WTC11 (cell line): Measurements from ENCODE around the gene PTPN1. TPM values are rescaled to one million over a fixed set of nuclear protein-coding genes. Genes with fewer than 3 reads are reported as not detected.

Source experiments
- ATAC-seq: fragments of 200-7000 bp; cut with Tn5 transposase; 2 replicates; pipeline ENCODE4 v1.10.0; 2021; ENCODE audit warnings: mild to moderate bottlenecking, moderate library complexity
- CTCF ChIA-PET: fragments of 300-600 bp; sonication (Branson Sonifier 250); formaldehyde crosslinking; loops from one replicate; lab custom pipeline; 2021; ENCODE audit warnings: antibody characterized with exemption; lab: Charles Lee
- POLR2A ChIA-PET: fragments of 350-600 bp; sonication (Branson Sonifier 250); formaldehyde crosslinking; loops from one replicate; lab custom pipeline; 2021; ENCODE audit warnings: antibody characterized with exemption; lab: Charles Lee
- DNase-seq: peaks from one replicate; pipeline ENCODE4 v3.0.0; 2021; ENCODE audit warnings: low spot score
- H3K27ac Mint-ChIP-seq: 2 replicates; pipeline ENCODE4 v1.8.0; 2021; ENCODE audit warnings: mixed read lengths
- H3K27me3 Mint-ChIP-seq: 2 replicates; pipeline ENCODE4 v1.8.0; 2021; ENCODE audit warnings: low read depth, mild to moderate bottlenecking, moderate library complexity, mixed read lengths
- H3K36me3 Mint-ChIP-seq: 2 replicates; pipeline ENCODE4 v1.8.0; 2021; ENCODE audit warnings: mixed read lengths
- H3K4me1 Mint-ChIP-seq: 2 replicates; pipeline ENCODE4 v1.8.0; 2022; ENCODE audit warnings: mixed read lengths
- H3K4me3 Mint-ChIP-seq: 2 replicates; pipeline ENCODE4 v1.8.0; 2021; ENCODE audit warnings: mild to moderate bottlenecking, moderate library complexity, mixed read lengths
- H3K9me3 Mint-ChIP-seq: 2 replicates; pipeline ENCODE4 v1.8.0; 2021; ENCODE audit warnings: mixed read lengths
- E2F5 ChIP-seq: sonication (generic); formaldehyde crosslinking; IDR thresholded peaks from 2 replicates; pipeline ENCODE4 v1.8.1; 2022; ENCODE audit warnings: mild to moderate bottlenecking, moderate library complexity, missing genetic modification reagents
- ELF4 ChIP-seq: sonication (generic); formaldehyde crosslinking; IDR thresholded peaks from 2 replicates; pipeline ENCODE4 v1.8.1; 2022; ENCODE audit warnings: low read depth, mild to moderate bottlenecking, moderate library complexity, missing genetic modification reagents
- IRF1 ChIP-seq: sonication (generic); formaldehyde crosslinking; IDR thresholded peaks from 2 replicates; pipeline ENCODE4 v1.8.0; 2023; ENCODE audit warnings: missing genetic modification reagents
- MYBL2 ChIP-seq: sonication (generic); formaldehyde crosslinking; IDR thresholded peaks from 2 replicates; pipeline ENCODE4 v1.8.1; 2023; ENCODE audit warnings: mild to moderate bottlenecking, moderate library complexity, missing genetic modification reagents
- RORB ChIP-seq: fragments of 250-450 bp; sonication (Bioruptor Pico); IDR thresholded peaks from 2 replicates; pipeline ENCODE4 v1.9.0; 2021; ENCODE audit warnings: mild to moderate bottlenecking
- SP1 ChIP-seq: sonication (generic); formaldehyde crosslinking; conservative IDR thresholded peaks from 2 replicates; pipeline ENCODE4 v1.8.1; 2022; ENCODE audit warnings: missing genetic modification reagents
- TP53 ChIP-seq: sonication (generic); formaldehyde crosslinking; IDR thresholded peaks from 2 replicates; pipeline ENCODE4 v1.8.1; 2023; ENCODE audit warnings: mild to moderate bottlenecking, missing genetic modification reagents
- ZNF121 ChIP-seq: sonication (generic); formaldehyde crosslinking; IDR thresholded peaks from 2 replicates; pipeline ENCODE4 v1.8.0; 2023; ENCODE audit warnings: missing genetic modification reagents
- ZNF317 ChIP-seq: sonication (generic); formaldehyde crosslinking; IDR thresholded peaks from 2 replicates; pipeline ENCODE4 v1.8.1; 2023; ENCODE audit warnings: low read depth, mild to moderate bottlenecking, moderate library complexity, missing genetic modification reagents, borderline replicate concordance
- ZNF512 ChIP-seq: sonication (generic); formaldehyde crosslinking; IDR thresholded peaks from 2 replicates; pipeline ENCODE4 v1.8.1; 2022; ENCODE audit warnings: missing genetic modification reagents, borderline replicate concordance
- ZSCAN18 ChIP-seq: fragments of 250-450 bp; sonication (Bioruptor Pico); IDR thresholded peaks from 2 replicates; pipeline ENCODE4 v2.1.2; 2022; ENCODE audit warnings: mild to moderate bottlenecking, moderate library complexity
- total RNA-seq: library from RNA; stranded (reverse); gene quantifications from 3 replicates; pipeline ENCODE4 v1.2.3, GENCODE V29; 2021
- TF ChIP-seq, protein P1 (sequence below): fragments of 250-450 bp; sonication (Bioruptor Pico); IDR thresholded peaks from 2 replicates; pipeline ENCODE4 v1.8.0; 2021; ENCODE audit warnings: mild to moderate bottlenecking
- TF ChIP-seq, protein P2 (sequence below): sonication (generic); formaldehyde crosslinking; IDR thresholded peaks from 2 replicates; pipeline ENCODE4 v1.8.1; 2023; ENCODE audit warnings: mild to moderate bottlenecking, missing genetic modification reagents, borderline replicate concordance
- TF ChIP-seq, protein P3 (sequence below): sonication (generic); formaldehyde crosslinking; IDR thresholded peaks from 2 replicates; pipeline ENCODE4 v1.8.1; 2023; ENCODE audit warnings: mild to moderate bottlenecking, missing genetic modification reagents, moderate library complexity
- TF ChIP-seq, protein P4 (sequence below): fragments of 200-600 bp; IDR thresholded peaks from 2 replicates; pipeline ENCODE4 v1.8.0; 2022; ENCODE audit warnings: antibody characterized with exemption

The PTPN1 gene
- total RNA-seq, 1 experiment from 2014 or later: 29.4 TPM

DNA sequence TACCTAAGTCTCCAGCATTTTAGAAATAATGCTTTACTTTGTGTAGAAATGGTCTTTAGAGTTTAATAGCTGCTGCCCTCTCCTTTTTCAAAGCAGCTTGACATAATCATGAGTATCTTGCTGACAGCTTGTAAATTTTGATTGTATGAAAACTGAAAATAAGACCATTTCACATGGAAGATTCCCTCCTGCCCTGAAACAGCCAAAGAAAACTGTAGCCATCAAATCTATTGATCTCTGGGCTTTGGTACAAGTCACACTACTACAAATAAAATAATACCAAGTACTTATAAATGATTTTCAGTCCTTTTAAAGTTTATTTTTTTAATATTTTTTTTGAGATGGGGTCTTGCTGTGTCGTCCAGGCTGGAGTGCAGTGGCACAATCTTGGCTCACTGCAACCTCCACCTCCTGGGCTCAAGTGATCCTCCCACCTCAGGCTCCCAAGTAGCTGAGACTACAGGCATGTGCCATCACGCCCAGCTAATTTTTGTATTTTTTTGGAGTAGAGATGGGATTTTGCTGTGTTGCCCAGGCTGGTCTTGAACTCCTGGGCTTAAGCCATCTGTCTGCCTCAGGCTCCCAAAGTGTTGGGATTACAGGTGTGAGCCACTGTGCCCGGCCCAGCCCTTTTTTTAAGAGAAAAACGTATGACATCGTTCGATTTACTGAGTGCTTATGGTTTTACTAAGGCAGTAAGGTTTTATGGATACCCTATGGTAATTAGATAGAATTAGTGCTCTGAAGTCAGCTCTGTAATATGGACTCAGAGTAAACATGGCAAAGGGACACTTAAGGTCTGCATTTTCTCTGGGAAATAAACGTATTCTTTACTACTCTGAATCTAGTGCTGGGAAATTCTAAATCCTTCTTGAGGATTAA lies 7.0 kb downstream of the PTPN1 start:
- DNase-seq (no peak), ATAC-seq (no peak)
- POLR2A ChIA-PET: no interaction called here
- peaks cover 15% of the 10 kb centered on the region for H3K4me1 Mint-ChIP-seq
- TF ChIP-seq ZNF121 (CRISPR knock-in tag) (peak; percentile 37; the same call in 1 of the 2 replicates), TP53 (CRISPR knock-in tag) (no peak), ELF4 (CRISPR knock-in tag) (no peak), RORB (CRISPR knock-in tag) (no peak)
- TF ChIP-seq, protein P1, sequence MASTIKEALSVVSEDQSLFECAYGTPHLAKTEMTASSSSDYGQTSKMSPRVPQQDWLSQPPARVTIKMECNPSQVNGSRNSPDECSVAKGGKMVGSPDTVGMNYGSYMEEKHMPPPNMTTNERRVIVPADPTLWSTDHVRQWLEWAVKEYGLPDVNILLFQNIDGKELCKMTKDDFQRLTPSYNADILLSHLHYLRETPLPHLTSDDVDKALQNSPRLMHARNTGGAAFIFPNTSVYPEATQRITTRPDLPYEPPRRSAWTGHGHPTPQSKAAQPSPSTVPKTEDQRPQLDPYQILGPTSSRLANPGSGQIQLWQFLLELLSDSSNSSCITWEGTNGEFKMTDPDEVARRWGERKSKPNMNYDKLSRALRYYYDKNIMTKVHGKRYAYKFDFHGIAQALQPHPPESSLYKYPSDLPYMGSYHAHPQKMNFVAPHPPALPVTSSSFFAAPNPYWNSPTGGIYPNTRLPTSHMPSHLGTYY (CRISPR knock-in tag): no peak
- H3K27ac Mint-ChIP-seq: no peak overlapping the region
- H3K27me3 Mint-ChIP-seq: no peaks in the 10 kb centered on the region
- H3K9me3 Mint-ChIP-seq: no peaks in the 10 kb centered on the region
- H3K36me3 Mint-ChIP-seq: no peaks in the 10 kb centered on the region
- CTCF ChIA-PET: interaction anchor here (0.6 to 1.4 kb wide), 3 partner anchors 9 to 77 kb away, joined by 3 to 4 read pairs (median 3); no protein-coding TSS in a partner anchor
- H3K4me3 Mint-ChIP-seq: no peak overlapping the region

GRCh38 chr20:50517817-50518154 lies 7.6 kb downstream of the PTPN1 start:
- ChIA-PET POLR2A (no interaction called here), CTCF (interaction anchor here (1.4 kb wide), 1 partner anchor 8 kb away, joined by 3 read pairs; no protein-coding TSS in a partner anchor)
- DNase-seq: no peak
- Mint-ChIP-seq H3K27ac (peak overlapping the region; percentile 30; the same call in 1 of the 2 replicates), H3K4me3 (no peak overlapping the region), H3K4me1 (peaks cover 9% of the 10 kb centered on the region), H3K9me3 (no peaks in the 10 kb centered on the region), H3K36me3 (no peaks in the 10 kb centered on the region), H3K27me3 (no peaks in the 10 kb centered on the region)
- TF ChIP-seq ZNF512: no peak
- TF ChIP-seq ZNF317 (CRISPR knock-in tag): no peak
- TF ChIP-seq, protein P2, sequence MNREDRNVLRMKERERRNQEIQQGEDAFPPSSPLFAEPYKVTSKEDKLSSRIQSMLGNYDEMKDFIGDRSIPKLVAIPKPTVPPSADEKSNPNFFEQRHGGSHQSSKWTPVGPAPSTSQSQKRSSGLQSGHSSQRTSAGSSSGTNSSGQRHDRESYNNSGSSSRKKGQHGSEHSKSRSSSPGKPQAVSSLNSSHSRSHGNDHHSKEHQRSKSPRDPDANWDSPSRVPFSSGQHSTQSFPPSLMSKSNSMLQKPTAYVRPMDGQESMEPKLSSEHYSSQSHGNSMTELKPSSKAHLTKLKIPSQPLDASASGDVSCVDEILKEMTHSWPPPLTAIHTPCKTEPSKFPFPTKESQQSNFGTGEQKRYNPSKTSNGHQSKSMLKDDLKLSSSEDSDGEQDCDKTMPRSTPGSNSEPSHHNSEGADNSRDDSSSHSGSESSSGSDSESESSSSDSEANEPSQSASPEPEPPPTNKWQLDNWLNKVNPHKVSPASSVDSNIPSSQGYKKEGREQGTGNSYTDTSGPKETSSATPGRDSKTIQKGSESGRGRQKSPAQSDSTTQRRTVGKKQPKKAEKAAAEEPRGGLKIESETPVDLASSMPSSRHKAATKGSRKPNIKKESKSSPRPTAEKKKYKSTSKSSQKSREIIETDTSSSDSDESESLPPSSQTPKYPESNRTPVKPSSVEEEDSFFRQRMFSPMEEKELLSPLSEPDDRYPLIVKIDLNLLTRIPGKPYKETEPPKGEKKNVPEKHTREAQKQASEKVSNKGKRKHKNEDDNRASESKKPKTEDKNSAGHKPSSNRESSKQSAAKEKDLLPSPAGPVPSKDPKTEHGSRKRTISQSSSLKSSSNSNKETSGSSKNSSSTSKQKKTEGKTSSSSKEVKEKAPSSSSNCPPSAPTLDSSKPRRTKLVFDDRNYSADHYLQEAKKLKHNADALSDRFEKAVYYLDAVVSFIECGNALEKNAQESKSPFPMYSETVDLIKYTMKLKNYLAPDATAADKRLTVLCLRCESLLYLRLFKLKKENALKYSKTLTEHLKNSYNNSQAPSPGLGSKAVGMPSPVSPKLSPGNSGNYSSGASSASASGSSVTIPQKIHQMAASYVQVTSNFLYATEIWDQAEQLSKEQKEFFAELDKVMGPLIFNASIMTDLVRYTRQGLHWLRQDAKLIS (CRISPR knock-in tag): no peak
- TF ChIP-seq, protein P3, sequence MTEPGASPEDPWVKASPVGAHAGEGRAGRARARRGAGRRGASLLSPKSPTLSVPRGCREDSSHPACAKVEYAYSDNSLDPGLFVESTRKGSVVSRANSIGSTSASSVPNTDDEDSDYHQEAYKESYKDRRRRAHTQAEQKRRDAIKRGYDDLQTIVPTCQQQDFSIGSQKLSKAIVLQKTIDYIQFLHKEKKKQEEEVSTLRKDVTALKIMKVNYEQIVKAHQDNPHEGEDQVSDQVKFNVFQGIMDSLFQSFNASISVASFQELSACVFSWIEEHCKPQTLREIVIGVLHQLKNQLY (CRISPR knock-in tag): no peak
- ATAC-seq: no peak

- ATAC-seq: no peak
- Mint-ChIP-seq H3K4me3 (no peak overlapping the region), H3K27ac (peak overlapping the region; percentile 30; the same call in 1 of the 2 replicates), H3K4me1 (peaks cover 9% of the 10 kb centered on the region), H3K9me3 (no peaks in the 10 kb centered on the region), H3K27me3 (no peaks in the 10 kb centered on the region), H3K36me3 (no peaks in the 10 kb centered on the region)
- ChIA-PET POLR2A (no interaction called here), CTCF (no interaction called here)
- DNase-seq: no peak
- TF ChIP-seq IRF1 (CRISPR knock-in tag): no peak
- TF ChIP-seq ZSCAN18: no peak
- TF ChIP-seq SP1 (CRISPR knock-in tag): no peak
- TF ChIP-seq, protein P4, sequence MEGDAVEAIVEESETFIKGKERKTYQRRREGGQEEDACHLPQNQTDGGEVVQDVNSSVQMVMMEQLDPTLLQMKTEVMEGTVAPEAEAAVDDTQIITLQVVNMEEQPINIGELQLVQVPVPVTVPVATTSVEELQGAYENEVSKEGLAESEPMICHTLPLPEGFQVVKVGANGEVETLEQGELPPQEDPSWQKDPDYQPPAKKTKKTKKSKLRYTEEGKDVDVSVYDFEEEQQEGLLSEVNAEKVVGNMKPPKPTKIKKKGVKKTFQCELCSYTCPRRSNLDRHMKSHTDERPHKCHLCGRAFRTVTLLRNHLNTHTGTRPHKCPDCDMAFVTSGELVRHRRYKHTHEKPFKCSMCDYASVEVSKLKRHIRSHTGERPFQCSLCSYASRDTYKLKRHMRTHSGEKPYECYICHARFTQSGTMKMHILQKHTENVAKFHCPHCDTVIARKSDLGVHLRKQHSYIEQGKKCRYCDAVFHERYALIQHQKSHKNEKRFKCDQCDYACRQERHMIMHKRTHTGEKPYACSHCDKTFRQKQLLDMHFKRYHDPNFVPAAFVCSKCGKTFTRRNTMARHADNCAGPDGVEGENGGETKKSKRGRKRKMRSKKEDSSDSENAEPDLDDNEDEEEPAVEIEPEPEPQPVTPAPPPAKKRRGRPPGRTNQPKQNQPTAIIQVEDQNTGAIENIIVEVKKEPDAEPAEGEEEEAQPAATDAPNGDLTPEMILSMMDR: no peak
- no peak for TF ChIP-seq E2F5 (CRISPR knock-in tag)
- TF ChIP-seq MYBL2 (CRISPR knock-in tag): no peak
These were observed 8.1 kb downstream of the PTPN1 start for GRCh38 chr20:50518270-50518721.
